ENCODE data around the gene HMCN2.

GRCh38 chr9:130241198-130241535, 24.4 kb upstream of the HMCN2 start:
- TF ChIP-seq EZH2 (IDR thresholded peaks at IDR 0.05; ENCODE audit: insufficient read depth, poor library complexity, severe bottlenecking) (no peak), EZH2phosphoT487 (IDR thresholded peaks at IDR 0.05; ENCODE audit: insufficient read depth, low read depth) (no peak)

Measured in GM23248 (cell line).